Testis (tissue), 2 donors: Measurements from ENCODE around the gene PITPNC1.

Source experiments
- POLR2A ChIP-seq: fragments of 450-650 bp; IDR thresholded peaks from one replicate; pipeline ENCODE4 v1.6.1; 2017; ENCODE audit warnings: antibody characterized with exemption, mild to moderate bottlenecking, moderate library complexity
- TF ChIP-seq, protein P1 (sequence below), 3 experiments: fragments of 450-650 bp in 2 of 3; fragments of 200-600 bp in 1 of 3; sonication (generic) in 1 of 3; IDR thresholded peaks; one replicate each; pipeline ENCODE4 v1.5.1; 2016 to 2019; ENCODE audit warnings: antibody characterized with exemption in 3 of 3, mild to moderate bottlenecking in 2 of 3, moderate library complexity in 1 of 3

DNA sequence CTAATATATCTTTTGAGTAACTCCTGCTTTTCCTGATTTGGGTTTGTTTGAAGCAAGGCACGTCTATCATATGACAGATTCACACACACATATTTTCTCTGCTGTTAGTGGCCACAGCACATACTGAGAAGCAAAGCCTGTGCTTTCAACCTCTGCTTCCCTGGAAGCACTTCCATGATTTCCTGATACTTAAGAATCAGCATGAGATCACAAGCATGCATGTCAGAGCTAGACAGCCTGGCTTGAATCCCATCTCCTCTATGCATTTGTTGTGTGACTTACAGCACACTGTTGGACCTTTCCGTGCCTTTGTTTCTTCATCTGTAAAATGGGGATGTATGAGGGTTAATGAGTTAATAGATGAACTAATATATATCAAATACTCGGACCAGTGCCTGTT lies 189.6 kb downstream of the PITPNC1 start:
- TF ChIP-seq, protein P1, sequence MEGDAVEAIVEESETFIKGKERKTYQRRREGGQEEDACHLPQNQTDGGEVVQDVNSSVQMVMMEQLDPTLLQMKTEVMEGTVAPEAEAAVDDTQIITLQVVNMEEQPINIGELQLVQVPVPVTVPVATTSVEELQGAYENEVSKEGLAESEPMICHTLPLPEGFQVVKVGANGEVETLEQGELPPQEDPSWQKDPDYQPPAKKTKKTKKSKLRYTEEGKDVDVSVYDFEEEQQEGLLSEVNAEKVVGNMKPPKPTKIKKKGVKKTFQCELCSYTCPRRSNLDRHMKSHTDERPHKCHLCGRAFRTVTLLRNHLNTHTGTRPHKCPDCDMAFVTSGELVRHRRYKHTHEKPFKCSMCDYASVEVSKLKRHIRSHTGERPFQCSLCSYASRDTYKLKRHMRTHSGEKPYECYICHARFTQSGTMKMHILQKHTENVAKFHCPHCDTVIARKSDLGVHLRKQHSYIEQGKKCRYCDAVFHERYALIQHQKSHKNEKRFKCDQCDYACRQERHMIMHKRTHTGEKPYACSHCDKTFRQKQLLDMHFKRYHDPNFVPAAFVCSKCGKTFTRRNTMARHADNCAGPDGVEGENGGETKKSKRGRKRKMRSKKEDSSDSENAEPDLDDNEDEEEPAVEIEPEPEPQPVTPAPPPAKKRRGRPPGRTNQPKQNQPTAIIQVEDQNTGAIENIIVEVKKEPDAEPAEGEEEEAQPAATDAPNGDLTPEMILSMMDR (IDR thresholded peaks at IDR 0.05) = no peak
- TF ChIP-seq POLR2A = no peak
